Natural killer cell (primary cell): Measurements from ENCODE around the gene VPS72. TPM values are rescaled to one million over a fixed set of nuclear protein-coding genes. Genes with fewer than 3 reads are reported as not detected.
"Not testable (repeated sequence)": the region's sequence is repeated elsewhere in the genome, so short reads cannot be mapped to it uniquely, and the experiment has no call there.

Experiments used
- ATAC-seq, 3 donors: fragments of 150-1000 bp in 2 of 3; fragments of 200-7000 bp in 1 of 3; cut with Tn5 transposase; 1 replicate in 1 of 3; 2 replicates in 2 of 3; pipeline ENCODE4 v1.10.0; 2021; ENCODE audit warnings: mild to moderate bottlenecking in 2 of 3, moderate library complexity in 2 of 3
- DNase-seq, 2 donors: peaks; one replicate each; pipeline versions ENCODE4 v3.0.0 to v3.0.0-alpha.2; 2013 to 2021; ENCODE audit warnings: mixed read lengths in 1 of 2
- H3K27ac ChIP-seq: one replicate; pipeline ENCODE4 v1.5.1; 2013; ENCODE audit warnings: mild to moderate bottlenecking, low read length
- H3K27me3 ChIP-seq: one replicate; pipeline ENCODE4 v1.6.1; 2013; ENCODE audit warnings: low read length; ENCODE audit not compliant: control insufficient read depth, insufficient read depth
- H3K36me3 ChIP-seq: one replicate; pipeline ENCODE4 v1.6.1; 2013; ENCODE audit warnings: low read length; ENCODE audit not compliant: control insufficient read depth, insufficient read depth
- H3K4me1 ChIP-seq: one replicate; pipeline ENCODE4 v1.6.1; 2013; ENCODE audit warnings: low read length; ENCODE audit not compliant: control insufficient read depth, insufficient read depth
- H3K4me3 ChIP-seq: one replicate; pipeline ENCODE4 v1.5.1; 2013; ENCODE audit warnings: low read length
- H3K9me3 ChIP-seq: one replicate; pipeline ENCODE4 v1.6.1; 2013; ENCODE audit warnings: low read length; ENCODE audit not compliant: control insufficient read depth, insufficient read depth
- H3K27ac Mint-ChIP-seq, 2 donors: one replicate each; pipeline ENCODE4 v1.8.0; 2022; ENCODE audit warnings: mild to moderate bottlenecking in 2 of 2, mixed read lengths in 2 of 2, moderate library complexity in 1 of 2
- H3K27me3 Mint-ChIP-seq, 2 donors: one replicate each; pipeline ENCODE4 v1.8.0; 2022; ENCODE audit warnings: low read depth in 2 of 2, mixed read lengths in 2 of 2
- H3K36me3 Mint-ChIP-seq: one replicate; pipeline ENCODE4 v1.8.0; 2022; ENCODE audit warnings: mixed read lengths
- H3K4me1 Mint-ChIP-seq, 2 donors: one replicate each; pipeline ENCODE4 v1.8.0; 2022; ENCODE audit warnings: mixed read lengths in 2 of 2
- H3K4me3 Mint-ChIP-seq: one replicate; pipeline ENCODE4 v1.8.0; 2022; ENCODE audit warnings: mild to moderate bottlenecking, moderate library complexity, mixed read lengths
- H3K9me3 Mint-ChIP-seq, 2 donors: one replicate each; pipeline ENCODE4 v1.8.0; 2022; ENCODE audit warnings: mixed read lengths in 2 of 2
- WGBS: methylation state at CpG from one replicate; pipeline ENCODE4 v1.1.7; 2013; ENCODE audit warnings: missing lambda C conversion rate; ENCODE audit not compliant: insufficient coverage; 5-methylcytosine and 5-hydroxymethylcytosine counted together
- intact Hi-C: fragments of 100-400 bp; cut with micrococcal nuclease; formaldehyde crosslinking; loops from one replicate; pipeline ENCODE4 v1.14.2; 2022
- total RNA-seq, 4 donors: library from RNA; stranded (reverse); fragments of 120-200 nt in 1 of 4; gene quantifications; one replicate each; pipeline versions ENCODE4 v1.2.3 to v1.2.4, GENCODE V29; 2013 to 2022
- TF ChIP-seq, protein P1 (sequence below): fragments of 200-600 bp; IDR thresholded peaks from one replicate; pipeline ENCODE4 v1.8.0; 2022; ENCODE audit warnings: antibody characterized with exemption

VPS72 gene
- total RNA-seq, 3 donors from 2014 or later (not counting 1 experiment from before 2014, with no cell fraction given): 26.2 to 45.1 (median 44.8) TPM

GRCh38 chr1:151211972-151212705 is 22.1 kb upstream of the VPS72 start:
- no peaks in the 10 kb centered on the region for H3K27me3 Mint-ChIP-seq
- Histone ChIP-seq H3K27me3 (no peaks in the 10 kb centered on the region), H3K36me3 (peaks cover 8% of the 10 kb centered on the region), H3K4me3 (no peak overlapping the region), H3K27ac (no peak overlapping the region), H3K9me3 (no peaks in the 10 kb centered on the region), H3K4me1 (no peaks in the 10 kb centered on the region)
- TF ChIP-seq, protein P1, sequence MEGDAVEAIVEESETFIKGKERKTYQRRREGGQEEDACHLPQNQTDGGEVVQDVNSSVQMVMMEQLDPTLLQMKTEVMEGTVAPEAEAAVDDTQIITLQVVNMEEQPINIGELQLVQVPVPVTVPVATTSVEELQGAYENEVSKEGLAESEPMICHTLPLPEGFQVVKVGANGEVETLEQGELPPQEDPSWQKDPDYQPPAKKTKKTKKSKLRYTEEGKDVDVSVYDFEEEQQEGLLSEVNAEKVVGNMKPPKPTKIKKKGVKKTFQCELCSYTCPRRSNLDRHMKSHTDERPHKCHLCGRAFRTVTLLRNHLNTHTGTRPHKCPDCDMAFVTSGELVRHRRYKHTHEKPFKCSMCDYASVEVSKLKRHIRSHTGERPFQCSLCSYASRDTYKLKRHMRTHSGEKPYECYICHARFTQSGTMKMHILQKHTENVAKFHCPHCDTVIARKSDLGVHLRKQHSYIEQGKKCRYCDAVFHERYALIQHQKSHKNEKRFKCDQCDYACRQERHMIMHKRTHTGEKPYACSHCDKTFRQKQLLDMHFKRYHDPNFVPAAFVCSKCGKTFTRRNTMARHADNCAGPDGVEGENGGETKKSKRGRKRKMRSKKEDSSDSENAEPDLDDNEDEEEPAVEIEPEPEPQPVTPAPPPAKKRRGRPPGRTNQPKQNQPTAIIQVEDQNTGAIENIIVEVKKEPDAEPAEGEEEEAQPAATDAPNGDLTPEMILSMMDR: no peak
- ATAC-seq (no peak), DNase-seq (peak in 1 of 2 donors; percentile 8)
- no peaks in the 10 kb centered on the region for H3K9me3 Mint-ChIP-seq
- 81% methylated on average over 15 of the region's 15 CpGs for WGBS
- peaks cover 15 to 19% of the 10 kb centered on the region in 2 donors for H3K4me1 Mint-ChIP-seq
- intact Hi-C loops: no loop called here
- peak overlapping the region; percentile 18 to 67 for H3K27ac Mint-ChIP-seq
- no peaks in the 10 kb centered on the region for H3K36me3 Mint-ChIP-seq
- no peak overlapping the region for H3K4me3 Mint-ChIP-seq

DNA sequence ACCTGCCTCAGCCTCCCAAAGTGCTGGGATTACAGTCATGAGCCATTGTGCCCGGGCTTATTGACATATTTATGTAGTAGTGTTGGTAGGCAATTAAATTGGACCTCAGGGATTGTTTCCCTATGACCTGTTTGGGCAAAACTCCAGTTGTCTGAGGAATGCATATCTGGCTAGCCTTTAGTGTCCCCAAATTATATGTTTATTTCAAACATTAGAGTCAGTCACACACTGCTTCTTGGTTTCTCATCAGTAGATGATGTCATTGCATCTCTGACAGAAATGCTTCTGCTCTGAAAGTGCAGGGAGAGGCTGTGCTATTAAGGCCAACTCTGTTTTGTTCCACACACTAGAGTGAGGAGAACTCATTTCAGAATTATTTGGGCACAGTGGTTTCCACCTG is 20.8 kb upstream of the VPS72 start:
- Mint-ChIP-seq H3K4me3 (no peak overlapping the region), H3K9me3 (no peaks in the 10 kb centered on the region), H3K36me3 (no peaks in the 10 kb centered on the region), H3K27me3 (no peaks in the 10 kb centered on the region), H3K27ac (peak overlapping the region in 1 of 2 donors; percentile 26), H3K4me1 (peaks cover 13 to 15% of the 10 kb centered on the region in 2 donors)
- TF ChIP-seq, protein P1: no peak
- peaks cover 9% of the 10 kb centered on the region for H3K36me3 ChIP-seq
- H3K27ac ChIP-seq: no peak overlapping the region
- intact Hi-C loops: no loop called here
- H3K4me1 ChIP-seq: no peaks in the 10 kb centered on the region
- no peaks in the 10 kb centered on the region for H3K9me3 ChIP-seq
- ATAC-seq (no peak), DNase-seq (no peak)
- WGBS: 100% methylated on average over 1 of the region's 1 CpG
- H3K27me3 ChIP-seq: no peaks in the 10 kb centered on the region
- H3K4me3 ChIP-seq: no peak overlapping the region

DNA sequence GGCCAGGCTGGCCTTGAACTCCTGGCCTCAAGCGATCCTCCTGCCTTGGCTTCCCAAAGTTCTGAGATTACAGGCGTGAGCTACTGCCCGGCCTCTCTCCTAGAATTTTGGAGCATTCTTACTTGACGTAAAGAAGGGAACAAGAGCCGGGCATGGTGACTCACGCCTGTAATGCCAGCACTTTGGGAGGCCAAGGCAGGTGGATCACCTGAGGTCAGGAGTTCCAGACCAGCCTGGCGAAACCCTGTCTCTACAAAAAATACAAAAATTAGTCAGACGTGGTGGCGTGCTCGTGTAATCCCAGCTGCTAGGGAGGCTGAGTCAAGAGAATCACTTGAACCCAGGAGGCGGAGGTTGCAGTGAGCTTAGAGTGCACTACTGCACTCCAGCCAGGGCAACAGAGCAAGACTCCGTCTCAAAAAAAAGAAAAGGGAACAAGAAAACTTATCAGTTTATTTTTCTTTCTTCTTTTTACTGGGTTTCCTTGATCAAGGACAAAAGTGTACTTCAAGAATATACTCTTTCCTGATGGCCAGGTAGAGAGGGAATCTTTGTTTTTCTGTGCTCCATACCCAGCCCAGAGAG is 15.5 kb upstream of the VPS72 start:
- H3K27ac ChIP-seq, ATAC-seq, H3K9me3 Mint-ChIP-seq, H3K4me1 Mint-ChIP-seq, H3K27me3 Mint-ChIP-seq, H3K4me3 ChIP-seq, H3K9me3 ChIP-seq, H3K4me1 ChIP-seq, DNase-seq, H3K4me3 Mint-ChIP-seq, intact Hi-C loops, H3K27me3 ChIP-seq, H3K36me3 Mint-ChIP-seq: not testable (repeated sequence)
- WGBS: 92% methylated on average over 12 of the region's 12 CpGs
- peak overlapping the region in 1 of 2 donors; percentile 45 for H3K27ac Mint-ChIP-seq
- H3K36me3 ChIP-seq: peaks cover 11% of the 10 kb centered on the region

DNA sequence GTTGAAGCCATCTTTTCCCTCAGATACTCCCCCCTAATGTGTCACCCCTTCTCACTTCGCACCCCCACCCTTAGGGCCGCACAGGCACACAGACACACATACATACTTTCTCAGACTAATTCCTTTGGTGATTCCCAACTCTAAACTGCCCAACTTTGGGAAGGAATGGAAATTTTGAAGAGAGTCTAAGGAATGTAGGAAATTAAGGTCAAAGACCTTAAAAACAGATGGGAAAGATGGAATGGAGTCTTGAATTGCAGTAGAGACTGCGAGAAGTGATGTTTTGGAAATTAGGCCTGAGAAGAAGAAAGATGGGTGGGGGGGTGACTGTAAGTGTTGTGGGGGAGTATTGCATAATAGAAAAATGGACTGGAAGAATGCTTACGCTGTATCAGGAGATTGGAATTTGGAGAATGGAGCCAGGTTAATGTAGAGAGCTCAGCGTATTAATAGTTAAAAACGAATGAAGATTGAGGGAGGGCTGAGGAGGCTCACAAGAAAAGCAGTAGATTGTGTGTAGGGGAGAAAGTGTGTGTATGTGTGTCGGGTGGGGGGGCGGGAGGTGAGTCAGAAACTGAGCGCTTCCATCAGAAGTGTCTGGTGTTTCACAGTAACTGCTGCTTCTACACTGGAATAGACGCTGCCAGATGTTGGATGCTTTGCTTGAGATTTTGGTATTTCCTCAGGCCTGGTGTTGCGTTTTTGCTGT is 10.0 kb upstream of the VPS72 start:
- H3K9me3 Mint-ChIP-seq: no peaks in the 10 kb centered on the region
- no peak for ATAC-seq
- H3K4me1 ChIP-seq: peaks cover 26% of the 10 kb centered on the region
- H3K27ac Mint-ChIP-seq: peak overlapping the region; percentile 98 to 99
- peaks cover 0 to 4% of the 10 kb centered on the region in 2 donors for H3K27me3 Mint-ChIP-seq
- H3K36me3 Mint-ChIP-seq: no peaks in the 10 kb centered on the region
- no peak overlapping the region for H3K4me3 ChIP-seq
- intact Hi-C loops: no loop called here
- H3K27ac ChIP-seq: no peak overlapping the region
- H3K36me3 ChIP-seq: peaks cover 6% of the 10 kb centered on the region
- no peaks in the 10 kb centered on the region for H3K9me3 ChIP-seq
- no peaks in the 10 kb centered on the region for H3K27me3 ChIP-seq
- H3K4me3 Mint-ChIP-seq: peak overlapping the region; percentile 100
- WGBS: 71% methylated on average over 9 of the region's 11 CpGs
- peak in 1 of 2 donors; percentile 41 for DNase-seq
- TF ChIP-seq, protein P1: no peak
- H3K4me1 Mint-ChIP-seq: peaks cover 32 to 38% of the 10 kb centered on the region in 2 donors
